CMK (cell line): Measurements from ENCODE around the gene TGDS.
"Not testable (repeated sequence)": the region's sequence is repeated elsewhere in the genome, so short reads cannot be mapped to it uniquely, and the experiment has no call there.

Source experiments
- DNase-seq: peaks from one replicate; pipeline ENCODE4 v3.0.0-alpha.2; 2010; ENCODE audit warnings: low read depth

The TGDS gene

GRCh38 chr13:94595950-94596574, at the start of gene TGDS:
TGDS (minus strand) TSS chr13:94596152; CDS start chr13:94596136, 16 bp downstream.
- DNase-seq, result peak; percentile 99

- DNase-seq, result no peak
These were observed 45.5 kb upstream of the TGDS start for GRCh38 chr13:94641409-94641941.

GRCh38 chr13:94640721-94641120, 44.8 kb upstream of the TGDS start:
- no peak for DNase-seq

GRCh38 chr13:94637677-94638076, 41.7 kb upstream of the TGDS start:
- DNase-seq, result not testable (repeated sequence)

GRCh38 chr13:94636942-94637578, 41.1 kb upstream of the TGDS start:
- DNase-seq, result no peak

GRCh38 chr13:94636096-94636495, 40.1 kb upstream of the TGDS start:
- not testable (repeated sequence) for DNase-seq

GRCh38 chr13:94632226-94632980, 36.5 kb upstream of the TGDS start:
- no peak for DNase-seq

- DNase-seq, result no peak
These were observed 34.9 kb upstream of the TGDS start for GRCh38 chr13:94630858-94631257.

- no peak for DNase-seq
These were observed 27.4 kb upstream of the TGDS start for GRCh38 chr13:94623316-94623715.

- DNase-seq, result no peak
These were observed 26.4 kb upstream of the TGDS start for GRCh38 chr13:94622344-94622743.

GRCh38 chr13:94620286-94620896, 24.4 kb upstream of the TGDS start:
- no peak for DNase-seq

GRCh38 chr13:94617389-94618000, 21.5 kb upstream of the TGDS start:
- DNase-seq, result no peak

- no peak for DNase-seq
These were observed 17.1 kb upstream of the TGDS start for GRCh38 chr13:94613051-94613450.

- DNase-seq, result no peak
These were observed 16.1 kb upstream of the TGDS start for GRCh38 chr13:94612050-94612449.

- no peak for DNase-seq
These were observed 14.5 kb upstream of the TGDS start for GRCh38 chr13:94610475-94610874.

- no peak for DNase-seq
These were observed 13.2 kb upstream of the TGDS start for GRCh38 chr13:94609196-94609595.

GRCh38 chr13:94608586-94608985, 12.6 kb upstream of the TGDS start:
- no peak for DNase-seq

- no peak for DNase-seq
These were observed 12.0 kb upstream of the TGDS start for GRCh38 chr13:94607939-94608338.

- DNase-seq, result no peak
These were observed 11.1 kb upstream of the TGDS start for GRCh38 chr13:94607056-94607455.

GRCh38 chr13:94602467-94602866, 6.5 kb upstream of the TGDS start:
- no peak for DNase-seq

- peak; percentile 98 for DNase-seq
These were observed 5.8 kb upstream of the TGDS start, which contains the start of gene GPR180 for GRCh38 chr13:94601446-94602431. GPR180 (plus strand) TSS chr13:94601857; CDS start chr13:94601928, 71 bp downstream.
